H1 (cell line): ENCODE results near the gene LAD1. TPM values are rescaled to one million over a fixed set of nuclear protein-coding genes. Genes with fewer than 3 reads are reported as not detected.

Experiments
- CTCF ChIA-PET: fragments of 300-600 bp; sonication (Branson Sonifier 250); formaldehyde crosslinking; loops from one replicate; lab custom pipeline; 2021; ENCODE audit not compliant: partially characterized antibody; lab: Charles Lee
- POLR2A ChIA-PET: fragments of 300-600 bp; sonication (Branson Sonifier 250); formaldehyde crosslinking; loops from one replicate; lab custom pipeline; 2021; ENCODE audit warnings: inconsistent platforms; ENCODE audit not compliant: partially characterized antibody; lab: Charles Lee
- DNase-seq, 2 experiments: peaks; one replicate each; pipeline versions ENCODE4 v3.0.0 to v3.0.0-alpha.2; 2010 to 2022; ENCODE audit warnings: low spot score in 2 of 2, low read depth in 1 of 2, mixed read lengths in 1 of 2
- FAIRE-seq: peaks from 2 replicates; lab custom pipeline; 2011; peaks lifted over from hg19 to GRCh38; lab: Jason Lieb, UNC
- H2AFZ ChIP-seq: 2 replicates; pipeline ENCODE4 v1.8.1; 2012; ENCODE audit warnings: low read length, inconsistent platforms
- H2AK5ac ChIP-seq: 2 replicates; pipeline ENCODE4 v1.6.1; 2013; ENCODE audit warnings: low read depth, low read length
- H2BK120ac ChIP-seq: replicated peaks from 2 replicates; pipeline ENCODE3; 2013; ENCODE audit warnings: low read depth, low read length, inconsistent platforms
- H2BK12ac ChIP-seq: 2 replicates; pipeline ENCODE4 v1.6.1; 2013; ENCODE audit warnings: low read depth, low read length
- H2BK15ac ChIP-seq: 2 replicates; pipeline ENCODE4 v1.6.1; 2013; ENCODE audit warnings: low read length
- H2BK20ac ChIP-seq: 2 replicates; pipeline ENCODE4 v1.6.1; 2013; ENCODE audit warnings: low read length
- H2BK5ac ChIP-seq: 2 replicates; pipeline ENCODE4 v1.6.1; 2013; ENCODE audit warnings: low read depth, low read length
- H3K14ac ChIP-seq: 2 replicates; pipeline ENCODE4 v1.6.1; 2013; ENCODE audit warnings: inconsistent platforms; ENCODE audit not compliant: insufficient read length
- H3K18ac ChIP-seq: 2 replicates; pipeline ENCODE4 v1.6.1; 2013; ENCODE audit warnings: low read length; ENCODE audit errors: extremely low read depth
- H3K23ac ChIP-seq: 2 replicates; pipeline ENCODE4 v1.6.1; 2013; ENCODE audit warnings: inconsistent platforms; ENCODE audit not compliant: insufficient read length
- H3K23me2 ChIP-seq: 2 replicates; pipeline ENCODE4 v1.6.1; 2013; ENCODE audit warnings: low read depth, low read length
- H3K27ac ChIP-seq: 2 replicates; pipeline ENCODE4 v1.6.1; 2011; ENCODE audit warnings: low read depth, low read length, inconsistent platforms
- H3K27me3 ChIP-seq, 4 experiments: replicated peaks in 1 of 4; 1 replicate in 1 of 4; 2 replicates in 3 of 4; pipeline versions ENCODE4 v1.6.1 to v1.8.1; 2011 to 2013; ENCODE audit warnings: low read length in 3 of 4, mild to moderate bottlenecking in 3 of 4, inconsistent platforms in 2 of 4, mixed read lengths in 2 of 4, moderate library complexity in 1 of 4; ENCODE audit not compliant: control insufficient read depth in 3 of 4, insufficient read depth in 3 of 4; ENCODE audit errors: extremely low read depth in 1 of 4
- H3K36me3 ChIP-seq, 4 experiments: 2 replicates each; pipeline versions ENCODE4 v1.6.1 to v1.8.1; 2011 to 2013; ENCODE audit warnings: mild to moderate bottlenecking in 4 of 4, low read length in 3 of 4, moderate library complexity in 2 of 4, control low read depth in 1 of 4, inconsistent platforms in 1 of 4; ENCODE audit not compliant: insufficient read depth in 4 of 4, control insufficient read depth in 2 of 4
- H3K4ac ChIP-seq: replicated peaks from 2 replicates; pipeline ENCODE3; 2013; ENCODE audit warnings: low read length, low read depth, mixed read lengths, inconsistent platforms; ENCODE audit not compliant: insufficient read length
- H3K4me1 ChIP-seq, 4 experiments: replicated peaks in 1 of 4; 1 replicate in 1 of 4; 2 replicates in 3 of 4; pipeline versions ENCODE4 v1.6.1 to v1.8.1; 2011 to 2013; ENCODE audit warnings: low read length in 3 of 4, inconsistent platforms in 2 of 4, mixed read lengths in 1 of 4; ENCODE audit not compliant: insufficient read depth in 4 of 4, control insufficient read depth in 3 of 4
- H3K4me2 ChIP-seq, 2 experiments: 2 replicates each; pipeline versions ENCODE4 v1.6.1 to v1.8.1; 2011 to 2013; ENCODE audit warnings: low read depth in 2 of 2, low read length in 2 of 2, control low read depth in 1 of 2, inconsistent platforms in 1 of 2, mild to moderate bottlenecking in 1 of 2; ENCODE audit not compliant: insufficient read depth in 1 of 2
- H3K4me3 ChIP-seq, 4 experiments: fragments of 200-600, 300-600 bp in 1 of 4; sonication (generic), shearing (Covaris generic), sonication (Bioruptor Twin) in 1 of 4; 2 replicates each; pipeline versions ENCODE4 v1.5.1 to v1.8.1; 2011 to 2016; ENCODE audit warnings: low read length in 4 of 4, low read depth in 3 of 4, control low read depth in 2 of 4, inconsistent platforms in 2 of 4, mild to moderate bottlenecking in 2 of 4, mixed read lengths in 1 of 4, moderate library complexity in 1 of 4; ENCODE audit not compliant: insufficient read depth in 2 of 4; ENCODE audit errors: extremely low read depth in 1 of 4
- H3K56ac ChIP-seq: replicated peaks from 2 replicates; pipeline ENCODE3; 2013; ENCODE audit warnings: low read depth, mild to moderate bottlenecking, mixed read lengths, low read length, inconsistent platforms; ENCODE audit not compliant: insufficient read length
- H3K79me1 ChIP-seq: 2 replicates; pipeline ENCODE4 v1.6.1; 2013; ENCODE audit warnings: low read depth, low read length, control low read depth
- H3K79me2 ChIP-seq, 2 experiments: 2 replicates each; pipeline versions ENCODE4 v1.6.1 to v1.8.1; 2012 to 2013; ENCODE audit warnings: low read length in 2 of 2, mild to moderate bottlenecking in 2 of 2, inconsistent platforms in 1 of 2; ENCODE audit not compliant: insufficient read depth in 2 of 2, control insufficient read depth in 1 of 2
- H3K9ac ChIP-seq, 4 experiments: replicated peaks in 1 of 4; 1 replicate in 1 of 4; 2 replicates in 3 of 4; pipeline versions ENCODE4 v1.6.1 to v1.8.1; 2011 to 2013; ENCODE audit warnings: low read depth in 3 of 4, low read length in 3 of 4, control low read depth in 2 of 4, mild to moderate bottlenecking in 2 of 4, moderate library complexity in 2 of 4, inconsistent platforms in 1 of 4; ENCODE audit errors: extremely low read depth in 1 of 4
- H3K9me3 ChIP-seq, 2 experiments: 2 replicates each; pipeline versions ENCODE4 v1.6.1 to v1.8.1; 2012 to 2013; ENCODE audit warnings: mild to moderate bottlenecking in 2 of 2, moderate library complexity in 2 of 2, control low read depth in 1 of 2, inconsistent platforms in 1 of 2, low read depth in 1 of 2, low read length in 1 of 2, mixed read lengths in 1 of 2; ENCODE audit not compliant: insufficient read depth in 2 of 2
- H4K20me1 ChIP-seq, 2 experiments: replicated peaks in 1 of 2; 2 replicates each; pipeline versions ENCODE3 to v1.8.1; 2011 to 2013; ENCODE audit warnings: inconsistent platforms in 2 of 2, low read length in 2 of 2, mild to moderate bottlenecking in 1 of 2; ENCODE audit not compliant: insufficient read depth in 2 of 2, control insufficient read depth in 1 of 2
- H4K5ac ChIP-seq: 2 replicates; pipeline ENCODE4 v1.6.1; 2013; ENCODE audit warnings: low read length, low read depth, mixed read lengths, inconsistent platforms; ENCODE audit not compliant: insufficient read length
- H4K8ac ChIP-seq: 2 replicates; pipeline ENCODE4 v1.8.0; 2013; ENCODE audit warnings: mild to moderate bottlenecking, moderate library complexity, low read length, inconsistent platforms; ENCODE audit not compliant: insufficient read depth; ENCODE audit errors: extremely low read depth
- H4K91ac ChIP-seq: replicated peaks from 2 replicates; pipeline ENCODE3; 2013; ENCODE audit warnings: low read length, mixed read lengths, inconsistent platforms; ENCODE audit not compliant: insufficient read length
- POLR2AphosphoS5 ChIP-seq: IDR thresholded peaks from 2 replicates; pipeline ENCODE4 v1.6.1; 2011; ENCODE audit warnings: low read depth, low read length
- WGBS, 2 experiments: shearing (Covaris generic) in 1 of 2; methylation state at CpG; one replicate each; pipeline versions ENCODE4 v1.1.6 to v1.1.7; 2013 to 2015; ENCODE audit warnings: low lambda C conversion rate in 2 of 2, mixed read lengths in 2 of 2, inconsistent platforms in 1 of 2, low coverage in 1 of 2, missing lambda C conversion rate in 1 of 2; ENCODE audit not compliant: insufficient replicate concordance in 2 of 2, insufficient coverage in 1 of 2, insufficient read length in 1 of 2; ENCODE audit errors: extremely low coverage in 1 of 2, missing lambda C conversion rate in 1 of 2; 5-methylcytosine and 5-hydroxymethylcytosine counted together
- polyA plus RNA-seq, 7 experiments: library from polyadenylated mRNA; depleted of rRNA in 3 of 7; stranded (reverse) in 5 of 7; unstranded in 2 of 7; fragments of >200 nt in 5 of 7; fragments of 200-250 nt in 2 of 7; gene quantifications; 1 replicate in 5 of 7; 2 replicates in 1 of 7; 4 replicates in 1 of 7; pipeline versions ENCODE4 v1.2.1 to v1.2.3, GENCODE V29; 2011 to 2013; ENCODE audit warnings: missing spikeins in 2 of 7, mixed read lengths in 2 of 7
- total RNA-seq: library from RNA; stranded (reverse); fragmentation: NEBNext Ultra II Directional; extraction: Animal tissue kit (Norgen Biotek cat#: 25700); gene quantifications from 2 replicates; pipeline ENCODE4 v1.2.1, GENCODE V29; 2021

The LAD1 gene
- total and polyA plus RNA-seq, 2 of the 8 experiments (the other 6 are each of a cell fraction or from before 2014, with no cell fraction given), result 9.3 to 32.8 TPM

GRCh38 chr1:201365251-201365650, 33.9 kb downstream of the LAD1 start:
- Histone ChIP-seq H3K4me1 (peaks cover 0 to 5% (median under 1%) of the 10 kb centered on the region in 4 experiments; a peak in 4 of 7 replicates), H2BK20ac (no peak overlapping the region), H4K5ac (no peak overlapping the region), H2BK12ac (no peak overlapping the region), H3K4me2 (no peak overlapping the region), H3K4ac (no peak overlapping the region), H3K79me2 (no peaks in the 10 kb centered on the region), H3K14ac (no peak overlapping the region), H3K56ac (no peak overlapping the region), H2AFZ (no peak overlapping the region), H3K23me2 (no peaks in the 10 kb centered on the region), H3K9ac (no peak overlapping the region), H2AK5ac (no peak overlapping the region), H3K27me3 (no peaks in the 10 kb centered on the region), H2BK5ac (no peak overlapping the region), H3K23ac (no peak overlapping the region), H3K27ac (no peak overlapping the region), H3K4me3 (no peak overlapping the region), H3K18ac (no peak overlapping the region), H4K8ac (no peak overlapping the region), H2BK120ac (no peak overlapping the region), H2BK15ac (no peak overlapping the region), H4K91ac (no peak overlapping the region), H3K36me3 (no peaks in the 10 kb centered on the region), H4K20me1 (no peaks in the 10 kb centered on the region), H3K9me3 (no peaks in the 10 kb centered on the region), H3K79me1 (no peaks in the 10 kb centered on the region)
- no peak for DNase-seq
- 77% methylated on average over 11 of the region's 11 CpGs; no CpG with 5 or more reads in 1 of the 2 experiments for WGBS, 2 experiments
- CTCF ChIA-PET, result interaction anchor here (0.7 to 14.7 kb wide), 12 partner anchors 10 to 142 kb away, joined by 3 to 275 read pairs (median 60); partner anchors contain the start of genes PKP1 and TNNT2
- POLR2A ChIA-PET, result interaction anchor here (1.7 kb wide), 1 partner anchor 11 kb away, joined by 8 read pairs; no protein-coding TSS in a partner anchor
- FAIRE-seq, result no peak
- no peak for TF ChIP-seq POLR2AphosphoS5
